ENCODE data around the gene HAPLN1.

- TF ChIP-seq RFX5 (IDR thresholded peaks at IDR 0.05) (no peak), NR3C1 (IDR thresholded peaks at IDR 0.05) (no peak), CTCF (IDR thresholded peaks at IDR 0.05) (no peak), CHD2 (IDR thresholded peaks at IDR 0.05; ENCODE audit: low read length, partially characterized antibody) (no peak), BHLHE40 (IDR thresholded peaks at IDR 0.05; ENCODE audit: low read depth, low read length) (no peak), RAD21 (conservative IDR thresholded peaks at IDR 0.05 in 1 of 2, IDR thresholded peaks at IDR 0.05 in 1 of 2) (no peak)
Measured at GRCh38 chr5:83723031-83723430, 2.4 kb upstream of the HAPLN1 start.

Measured in A549 (cell line).